Measurements from ENCODE around the gene TVP23C. TPM values are rescaled to one million over a fixed set of nuclear protein-coding genes. Genes with fewer than 3 reads are reported as not detected.

TVP23C gene
- total and polyA plus RNA-seq, 2 experiments from 2014 or later = 10.4 to 31.7 TPM

DNA sequence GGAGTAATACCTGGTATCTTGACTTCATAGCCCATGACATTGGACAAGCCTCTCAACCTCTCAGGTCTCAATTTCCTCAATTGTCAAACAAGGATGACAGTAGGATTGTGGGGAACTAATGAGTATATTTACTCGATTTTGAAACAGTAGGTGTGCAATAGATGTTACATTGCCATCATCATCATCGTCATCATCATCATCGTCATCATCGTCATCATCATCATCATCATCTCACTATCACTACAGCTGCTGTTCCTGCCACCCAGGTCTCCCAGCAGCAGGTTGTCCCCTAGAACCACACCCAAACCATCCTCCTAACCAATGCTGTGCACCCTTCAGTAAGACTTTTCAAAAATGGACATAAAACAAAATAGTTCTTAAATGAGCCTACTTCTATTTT is 71.1 kb downstream of the TVP23C start:
- Histone ChIP-seq H3K4me2 (no peak overlapping the region), H4K20me1 (replicated peaks; ENCODE audit: insufficient read depth) (no peaks in the 10 kb centered on the region), H3K36me3 (ENCODE audit: insufficient read depth) (peaks cover 6% of the 10 kb centered on the region; the same call in 1 of the 2 replicates), H3K4me1 (ENCODE audit: insufficient read depth) (peaks cover 25% of the 10 kb centered on the region), H3K9me2 (ENCODE audit: insufficient read depth) (no peaks in the 10 kb centered on the region), H3K27me3 (ENCODE audit: insufficient read depth) (no peaks in the 10 kb centered on the region), H3K4me3 (no peak overlapping the region), H3K79me2 (replicated peaks; ENCODE audit: insufficient read depth) (no peaks in the 10 kb centered on the region), H3K27ac (ENCODE audit: low read depth) (peak overlapping the region; percentile 83; the same call in 1 of the 2 replicates), H3F3A (replicated peaks; ENCODE audit: low read depth) (peaks cover 7% of the 10 kb centered on the region; the same call in 1 of the 2 replicates), H2AFZ (no peak overlapping the region)
- TF ChIP-seq, protein P1, sequence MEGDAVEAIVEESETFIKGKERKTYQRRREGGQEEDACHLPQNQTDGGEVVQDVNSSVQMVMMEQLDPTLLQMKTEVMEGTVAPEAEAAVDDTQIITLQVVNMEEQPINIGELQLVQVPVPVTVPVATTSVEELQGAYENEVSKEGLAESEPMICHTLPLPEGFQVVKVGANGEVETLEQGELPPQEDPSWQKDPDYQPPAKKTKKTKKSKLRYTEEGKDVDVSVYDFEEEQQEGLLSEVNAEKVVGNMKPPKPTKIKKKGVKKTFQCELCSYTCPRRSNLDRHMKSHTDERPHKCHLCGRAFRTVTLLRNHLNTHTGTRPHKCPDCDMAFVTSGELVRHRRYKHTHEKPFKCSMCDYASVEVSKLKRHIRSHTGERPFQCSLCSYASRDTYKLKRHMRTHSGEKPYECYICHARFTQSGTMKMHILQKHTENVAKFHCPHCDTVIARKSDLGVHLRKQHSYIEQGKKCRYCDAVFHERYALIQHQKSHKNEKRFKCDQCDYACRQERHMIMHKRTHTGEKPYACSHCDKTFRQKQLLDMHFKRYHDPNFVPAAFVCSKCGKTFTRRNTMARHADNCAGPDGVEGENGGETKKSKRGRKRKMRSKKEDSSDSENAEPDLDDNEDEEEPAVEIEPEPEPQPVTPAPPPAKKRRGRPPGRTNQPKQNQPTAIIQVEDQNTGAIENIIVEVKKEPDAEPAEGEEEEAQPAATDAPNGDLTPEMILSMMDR (conservative IDR thresholded peaks at IDR 0.05; ENCODE audit: low read depth in 2 of 2) = no peak
- TF ChIP-seq, protein P2, sequence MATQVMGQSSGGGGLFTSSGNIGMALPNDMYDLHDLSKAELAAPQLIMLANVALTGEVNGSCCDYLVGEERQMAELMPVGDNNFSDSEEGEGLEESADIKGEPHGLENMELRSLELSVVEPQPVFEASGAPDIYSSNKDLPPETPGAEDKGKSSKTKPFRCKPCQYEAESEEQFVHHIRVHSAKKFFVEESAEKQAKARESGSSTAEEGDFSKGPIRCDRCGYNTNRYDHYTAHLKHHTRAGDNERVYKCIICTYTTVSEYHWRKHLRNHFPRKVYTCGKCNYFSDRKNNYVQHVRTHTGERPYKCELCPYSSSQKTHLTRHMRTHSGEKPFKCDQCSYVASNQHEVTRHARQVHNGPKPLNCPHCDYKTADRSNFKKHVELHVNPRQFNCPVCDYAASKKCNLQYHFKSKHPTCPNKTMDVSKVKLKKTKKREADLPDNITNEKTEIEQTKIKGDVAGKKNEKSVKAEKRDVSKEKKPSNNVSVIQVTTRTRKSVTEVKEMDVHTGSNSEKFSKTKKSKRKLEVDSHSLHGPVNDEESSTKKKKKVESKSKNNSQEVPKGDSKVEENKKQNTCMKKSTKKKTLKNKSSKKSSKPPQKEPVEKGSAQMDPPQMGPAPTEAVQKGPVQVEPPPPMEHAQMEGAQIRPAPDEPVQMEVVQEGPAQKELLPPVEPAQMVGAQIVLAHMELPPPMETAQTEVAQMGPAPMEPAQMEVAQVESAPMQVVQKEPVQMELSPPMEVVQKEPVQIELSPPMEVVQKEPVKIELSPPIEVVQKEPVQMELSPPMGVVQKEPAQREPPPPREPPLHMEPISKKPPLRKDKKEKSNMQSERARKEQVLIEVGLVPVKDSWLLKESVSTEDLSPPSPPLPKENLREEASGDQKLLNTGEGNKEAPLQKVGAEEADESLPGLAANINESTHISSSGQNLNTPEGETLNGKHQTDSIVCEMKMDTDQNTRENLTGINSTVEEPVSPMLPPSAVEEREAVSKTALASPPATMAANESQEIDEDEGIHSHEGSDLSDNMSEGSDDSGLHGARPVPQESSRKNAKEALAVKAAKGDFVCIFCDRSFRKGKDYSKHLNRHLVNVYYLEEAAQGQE (IDR thresholded peaks at IDR 0.05; ENCODE audit: unreplicated experiment) = no peak
- TF ChIP-seq ZNF331 (CRISPR knock-in tag; IDR thresholded peaks at IDR 0.05; ENCODE audit: low read depth) = no peak
- no peak for TF ChIP-seq STAT1 (IDR thresholded peaks at IDR 0.05; ENCODE audit: unreplicated experiment)
- TF ChIP-seq, protein P3, sequence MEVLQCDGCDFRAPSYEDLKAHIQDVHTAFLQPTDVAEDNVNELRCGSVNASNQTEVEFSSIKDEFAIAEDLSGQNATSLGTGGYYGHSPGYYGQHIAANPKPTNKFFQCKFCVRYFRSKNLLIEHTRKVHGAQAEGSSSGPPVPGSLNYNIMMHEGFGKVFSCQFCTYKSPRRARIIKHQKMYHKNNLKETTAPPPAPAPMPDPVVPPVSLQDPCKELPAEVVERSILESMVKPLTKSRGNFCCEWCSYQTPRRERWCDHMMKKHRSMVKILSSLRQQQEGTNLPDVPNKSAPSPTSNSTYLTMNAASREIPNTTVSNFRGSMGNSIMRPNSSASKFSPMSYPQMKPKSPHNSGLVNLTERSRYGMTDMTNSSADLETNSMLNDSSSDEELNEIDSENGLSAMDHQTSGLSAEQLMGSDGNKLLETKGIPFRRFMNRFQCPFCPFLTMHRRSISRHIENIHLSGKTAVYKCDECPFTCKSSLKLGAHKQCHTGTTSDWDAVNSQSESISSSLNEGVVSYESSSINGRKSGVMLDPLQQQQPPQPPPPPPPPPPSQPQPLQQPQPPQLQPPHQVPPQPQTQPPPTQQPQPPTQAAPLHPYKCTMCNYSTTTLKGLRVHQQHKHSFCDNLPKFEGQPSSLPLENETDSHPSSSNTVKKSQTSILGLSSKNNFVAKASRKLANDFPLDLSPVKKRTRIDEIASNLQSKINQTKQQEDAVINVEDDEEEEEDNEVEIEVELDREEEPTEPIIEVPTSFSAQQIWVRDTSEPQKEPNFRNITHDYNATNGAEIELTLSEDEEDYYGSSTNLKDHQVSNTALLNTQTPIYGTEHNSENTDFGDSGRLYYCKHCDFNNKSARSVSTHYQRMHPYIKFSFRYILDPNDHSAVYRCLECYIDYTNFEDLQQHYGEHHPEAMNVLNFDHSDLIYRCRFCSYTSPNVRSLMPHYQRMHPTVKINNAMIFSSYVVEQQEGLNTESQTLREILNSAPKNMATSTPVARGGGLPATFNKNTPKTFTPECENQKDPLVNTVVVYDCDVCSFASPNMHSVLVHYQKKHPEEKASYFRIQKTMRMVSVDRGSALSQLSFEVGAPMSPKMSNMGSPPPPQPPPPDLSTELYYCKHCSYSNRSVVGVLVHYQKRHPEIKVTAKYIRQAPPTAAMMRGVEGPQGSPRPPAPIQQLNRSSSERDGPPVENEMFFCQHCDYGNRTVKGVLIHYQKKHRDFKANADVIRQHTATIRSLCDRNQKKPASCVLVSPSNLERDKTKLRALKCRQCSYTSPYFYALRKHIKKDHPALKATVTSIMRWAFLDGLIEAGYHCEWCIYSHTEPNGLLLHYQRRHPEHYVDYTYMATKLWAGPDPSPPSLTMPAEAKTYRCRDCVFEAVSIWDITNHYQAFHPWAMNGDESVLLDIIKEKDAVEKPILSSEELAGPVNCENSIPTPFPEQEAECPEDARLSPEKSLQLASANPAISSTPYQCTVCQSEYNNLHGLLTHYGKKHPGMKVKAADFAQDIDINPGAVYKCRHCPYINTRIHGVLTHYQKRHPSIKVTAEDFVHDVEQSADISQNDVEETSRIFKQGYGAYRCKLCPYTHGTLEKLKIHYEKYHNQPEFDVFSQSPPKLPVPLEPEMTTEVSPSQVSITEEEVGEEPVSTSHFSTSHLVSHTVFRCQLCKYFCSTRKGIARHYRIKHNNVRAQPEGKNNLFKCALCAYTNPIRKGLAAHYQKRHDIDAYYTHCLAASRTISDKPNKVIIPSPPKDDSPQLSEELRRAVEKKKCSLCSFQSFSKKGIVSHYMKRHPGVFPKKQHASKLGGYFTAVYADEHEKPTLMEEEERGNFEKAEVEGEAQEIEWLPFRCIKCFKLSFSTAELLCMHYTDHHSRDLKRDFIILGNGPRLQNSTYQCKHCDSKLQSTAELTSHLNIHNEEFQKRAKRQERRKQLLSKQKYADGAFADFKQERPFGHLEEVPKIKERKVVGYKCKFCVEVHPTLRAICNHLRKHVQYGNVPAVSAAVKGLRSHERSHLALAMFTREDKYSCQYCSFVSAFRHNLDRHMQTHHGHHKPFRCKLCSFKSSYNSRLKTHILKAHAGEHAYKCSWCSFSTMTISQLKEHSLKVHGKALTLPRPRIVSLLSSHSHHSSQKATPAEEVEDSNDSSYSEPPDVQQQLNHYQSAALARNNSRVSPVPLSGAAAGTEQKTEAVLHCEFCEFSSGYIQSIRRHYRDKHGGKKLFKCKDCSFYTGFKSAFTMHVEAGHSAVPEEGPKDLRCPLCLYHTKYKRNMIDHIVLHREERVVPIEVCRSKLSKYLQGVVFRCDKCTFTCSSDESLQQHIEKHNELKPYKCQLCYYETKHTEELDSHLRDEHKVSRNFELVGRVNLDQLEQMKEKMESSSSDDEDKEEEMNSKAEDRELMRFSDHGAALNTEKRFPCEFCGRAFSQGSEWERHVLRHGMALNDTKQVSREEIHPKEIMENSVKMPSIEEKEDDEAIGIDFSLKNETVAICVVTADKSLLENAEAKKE (CRISPR knock-in tag; IDR thresholded peaks at IDR 0.05) = no peak
- ATAC-seq (no peak), DNase-seq (ENCODE audit: low spot score) (no peak)
- Mint-ChIP-seq H3K36me3 (ENCODE audit: low read depth) (peaks cover 63% of the 10 kb centered on the region), H3K4me3 (no peak overlapping the region), H3K4me1 (peaks cover 32% of the 10 kb centered on the region), H3K27ac (no peak overlapping the region), H3K27me3 (ENCODE audit: insufficient read depth, low read depth, poor library complexity) (peaks cover 23% of the 10 kb centered on the region), H3K9me3 (peaks cover 6% of the 10 kb centered on the region; the same call in 1 of the 3 replicates)
